22Rv1 (cell line): ENCODE measurements around the gene NT5DC2.

Experiments
- CTCF ChIP-seq: fragments of 450-650 bp; IDR thresholded peaks from 2 replicates; pipeline ENCODE4 v1.5.1; 2017; ENCODE audit warnings: mild to moderate bottlenecking
- ZFX ChIP-seq: fragments of 450-650 bp; IDR thresholded peaks from 2 replicates; pipeline ENCODE4 v1.6.1; 2017; ENCODE audit warnings: antibody characterized with exemption, borderline replicate concordance

- no peak for TF ChIP-seq CTCF
- TF ChIP-seq ZFX = no peak
Observed at GRCh38 chr3:52521488-52521824, 12.2 kb downstream of the NT5DC2 start.
